Stimulated activated CD4-positive, alpha-beta T cell treated with anti-CD3 and anti-CD28 coated beads, Interleukin-2, amount 100 ng/mL, for 4 hours (primary cell): ENCODE data around the gene TRAF3IP1.
"Not testable (repeated sequence)": the region's sequence is repeated elsewhere in the genome, so short reads cannot be mapped to it uniquely, and the experiment has no call there.

Source experiments
- DNase-seq: peaks from one replicate; pipeline ENCODE4 v3.0.0-alpha.2; 2020; ENCODE audit warnings: low read depth

The TRAF3IP1 gene

DNA sequence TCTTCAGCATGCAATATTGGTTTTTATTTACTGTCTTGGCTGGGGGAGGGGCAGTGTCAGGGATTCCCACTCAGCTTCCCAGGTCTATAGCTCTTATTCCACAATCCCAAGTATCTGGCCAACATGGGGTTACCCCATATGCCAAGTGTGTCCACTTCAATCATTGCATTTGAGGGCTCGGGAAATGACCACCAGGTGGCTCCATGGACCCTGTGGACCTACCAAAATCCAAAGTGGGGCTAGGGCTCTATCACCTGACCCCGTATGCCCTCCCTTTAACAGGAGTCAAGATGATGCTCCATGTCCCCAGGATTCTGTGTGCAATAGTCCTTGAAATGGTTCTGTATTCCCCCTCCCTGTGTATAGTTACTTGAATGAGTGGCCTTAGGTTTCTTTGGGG, 12.1 kb upstream of the TRAF3IP1 start:
- no peak for DNase-seq

DNA sequence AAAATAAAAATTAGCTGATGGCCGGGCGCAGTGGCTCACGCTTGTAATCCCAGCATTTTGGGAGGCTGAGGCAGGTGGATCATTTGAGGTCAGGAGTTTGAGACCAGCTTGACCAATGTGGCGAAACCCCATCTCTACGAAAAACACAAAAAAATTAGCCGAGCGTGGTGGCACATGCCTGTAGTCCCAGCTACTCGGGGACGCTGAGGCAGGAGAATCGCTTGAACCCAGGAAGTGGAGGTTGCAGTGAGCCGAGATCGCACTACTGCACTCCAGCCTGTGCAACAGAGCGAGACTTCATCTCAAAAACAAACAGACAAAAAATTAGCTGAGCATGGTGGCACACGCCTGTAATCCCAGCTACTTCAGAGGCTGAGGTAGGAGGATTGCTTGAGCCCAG, 9.6 kb upstream of the TRAF3IP1 start:
- not testable (repeated sequence) for DNase-seq

DNA sequence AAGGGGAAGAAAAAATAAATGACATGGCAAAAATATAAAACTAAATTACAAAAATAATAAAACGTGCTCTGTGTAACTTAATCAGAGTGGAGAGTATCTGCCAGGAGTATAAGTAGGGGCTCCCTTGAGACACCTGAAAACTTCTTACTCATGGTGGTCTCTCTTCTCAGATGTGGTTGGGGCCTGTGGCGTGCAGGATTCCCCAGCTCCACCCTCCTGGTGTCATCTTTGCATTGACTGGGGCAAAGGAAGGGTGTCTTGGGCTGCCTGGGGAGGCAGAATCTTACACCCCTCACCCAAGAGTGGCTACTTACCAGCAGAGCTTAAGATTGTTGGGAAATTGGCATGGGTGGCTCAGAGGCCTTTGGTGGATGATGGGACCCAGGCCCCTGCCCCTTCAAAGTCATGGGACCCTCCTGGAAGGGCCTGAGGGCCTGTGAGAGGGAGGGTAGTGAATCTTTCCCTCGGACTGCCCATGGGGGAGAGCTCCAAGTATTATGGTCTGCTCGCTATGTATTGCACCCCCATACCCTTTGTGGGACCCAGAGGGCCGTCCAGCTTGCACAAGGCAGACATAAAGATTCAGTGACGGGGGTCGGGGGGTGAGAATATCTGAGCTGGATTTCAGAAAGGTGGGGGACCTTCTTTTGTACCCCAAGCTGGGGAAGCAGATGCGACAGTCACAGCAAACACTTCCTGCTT, 6.9 kb upstream of the TRAF3IP1 start:
- DNase-seq = no peak

GRCh38 chr2:238313991-238314350, 6.3 kb upstream of the TRAF3IP1 start:
- DNase-seq = no peak

DNA sequence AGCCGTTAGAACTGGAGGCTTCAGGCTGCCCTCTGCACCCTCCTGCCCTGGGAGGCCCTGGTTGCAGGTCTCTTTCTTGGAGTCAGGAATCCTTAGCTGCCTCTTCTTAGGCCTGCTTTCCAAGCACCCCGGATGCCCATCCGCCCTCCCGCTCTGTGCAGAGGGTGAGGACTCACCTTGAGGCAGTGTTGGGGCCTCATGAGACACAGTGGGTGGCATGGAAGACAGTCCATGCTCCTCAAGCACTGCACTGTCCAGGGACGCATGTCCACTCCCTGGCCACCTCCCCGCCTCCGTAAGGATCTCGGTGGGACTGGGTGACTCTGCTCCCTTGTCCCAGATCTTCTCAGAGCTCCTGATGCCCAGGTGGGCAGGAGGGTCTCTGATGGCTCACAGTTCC, 5.7 kb upstream of the TRAF3IP1 start:
- no peak for DNase-seq

DNA sequence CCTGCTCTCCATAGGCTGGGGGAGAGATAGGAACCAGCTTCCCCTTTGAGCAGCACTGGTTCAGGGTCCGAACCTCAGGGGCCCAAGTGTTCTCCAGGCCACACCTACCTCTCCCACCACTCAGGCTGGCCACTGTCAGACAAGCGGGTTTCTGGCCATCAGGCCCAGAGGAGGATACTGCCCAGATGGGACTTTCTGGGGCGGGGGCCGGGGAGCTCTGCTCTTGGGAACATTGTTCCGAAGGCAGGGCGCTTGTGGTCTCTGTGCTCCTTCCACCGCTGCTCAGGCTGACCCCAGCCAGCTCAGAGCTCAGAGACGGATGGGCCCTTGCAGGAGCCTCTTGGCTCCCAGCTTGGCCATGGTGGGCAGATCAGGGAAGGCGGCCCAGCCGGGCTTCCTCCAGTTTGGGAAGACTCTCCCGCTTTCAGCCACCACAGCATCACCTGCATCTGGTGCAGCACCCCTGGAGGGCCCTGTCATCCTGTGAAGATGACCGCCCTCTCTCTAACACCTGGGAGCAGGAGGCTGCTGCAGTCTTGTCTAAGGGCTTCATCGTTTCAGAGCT, 5.2 kb upstream of the TRAF3IP1 start:
- no peak for DNase-seq

- DNase-seq = no peak
Observed at GRCh38 chr2:238320648-238321281, 447 bp downstream of the TRAF3IP1 start.

GRCh38 chr2:238321467-238321866, 1.1 kb downstream of the TRAF3IP1 start:
- DNase-seq = no peak

GRCh38 chr2:238322001-238322411, 1.7 kb downstream of the TRAF3IP1 start:
- DNase-seq = no peak

DNA sequence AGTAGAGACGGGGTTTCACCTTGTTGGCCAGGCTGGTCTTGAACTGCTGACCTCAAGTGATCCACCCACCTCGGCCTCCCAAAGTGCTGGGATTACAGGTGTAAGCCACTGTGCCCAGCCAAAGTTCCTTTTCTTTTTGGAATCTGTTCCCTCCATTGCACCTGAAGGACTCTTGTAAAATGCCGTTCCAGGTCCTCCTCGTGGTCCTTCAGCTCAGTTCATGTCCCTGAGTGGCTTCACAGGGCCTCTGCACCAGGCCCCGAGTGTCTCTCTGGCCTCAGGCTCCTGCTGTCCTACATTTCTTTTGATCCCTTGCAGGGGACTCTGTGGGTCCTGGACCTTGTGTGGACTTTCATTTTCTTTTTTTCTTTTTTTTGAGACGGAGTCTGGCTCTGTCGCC, 3.9 kb downstream of the TRAF3IP1 start:
- not testable (repeated sequence) for DNase-seq

DNA sequence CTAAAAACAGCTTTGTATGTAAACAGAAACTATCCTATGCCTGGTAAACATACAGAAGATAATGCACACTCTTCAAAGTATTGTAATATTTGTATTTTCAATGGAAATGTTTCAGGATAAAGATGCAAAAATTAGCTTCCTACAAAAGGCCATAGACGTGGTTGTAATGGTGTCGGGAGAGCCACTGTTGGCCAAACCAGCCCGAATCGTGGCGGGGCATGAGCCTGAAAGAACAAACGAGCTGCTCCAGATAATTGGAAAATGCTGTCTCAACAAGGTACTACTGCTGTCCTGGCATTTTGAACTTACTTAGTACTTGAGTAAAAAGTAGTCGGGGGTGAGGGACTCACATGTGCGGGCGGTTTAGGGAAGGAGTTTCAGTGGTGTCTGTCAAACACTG, 5.4 kb downstream of the TRAF3IP1 start:
- no peak for DNase-seq

- no peak for DNase-seq
Observed at GRCh38 chr2:238326801-238327365, 6.6 kb downstream of the TRAF3IP1 start.

DNA sequence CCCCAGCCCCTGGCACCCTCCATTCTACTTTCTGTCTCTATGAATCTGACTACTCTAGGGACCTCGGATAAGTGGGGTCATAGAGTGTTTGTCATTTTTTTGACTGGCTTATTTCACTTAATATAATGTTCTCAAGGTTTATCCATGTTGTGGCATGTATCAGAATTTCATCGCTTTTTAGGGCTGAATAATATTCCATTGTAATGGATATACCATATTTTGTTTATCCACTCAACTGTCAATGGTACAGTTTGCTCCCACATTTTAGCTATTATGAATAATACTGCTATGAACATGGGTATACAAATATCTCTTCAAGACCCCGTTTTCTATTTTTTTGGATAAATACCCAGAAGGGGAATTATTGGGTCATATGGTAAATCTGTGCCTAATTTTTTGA, 7.4 kb downstream of the TRAF3IP1 start:
- DNase-seq = no peak

- DNase-seq = no peak
Observed at GRCh38 chr2:238330391-238330790, 10.1 kb downstream of the TRAF3IP1 start.

DNA sequence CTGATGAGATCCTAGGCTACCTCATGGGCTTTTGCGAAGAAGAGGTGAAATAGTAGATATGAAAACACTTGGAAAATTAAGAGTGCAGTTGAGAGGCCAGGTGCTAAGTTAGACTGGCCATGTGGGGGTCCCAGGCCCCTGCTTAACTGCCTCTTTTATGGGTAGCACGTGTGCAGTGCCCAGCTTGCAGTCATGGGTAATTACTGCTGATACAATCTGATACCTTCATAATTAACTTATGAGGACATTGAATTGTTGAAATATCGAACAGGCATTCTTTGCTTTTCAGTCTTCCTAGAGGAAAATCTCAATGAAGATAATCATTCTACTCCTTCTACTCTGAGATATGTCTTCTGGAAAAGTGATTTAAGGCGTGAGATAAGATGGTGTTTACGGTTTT, 11.6 kb downstream of the TRAF3IP1 start:
- DNase-seq = no peak

DNA sequence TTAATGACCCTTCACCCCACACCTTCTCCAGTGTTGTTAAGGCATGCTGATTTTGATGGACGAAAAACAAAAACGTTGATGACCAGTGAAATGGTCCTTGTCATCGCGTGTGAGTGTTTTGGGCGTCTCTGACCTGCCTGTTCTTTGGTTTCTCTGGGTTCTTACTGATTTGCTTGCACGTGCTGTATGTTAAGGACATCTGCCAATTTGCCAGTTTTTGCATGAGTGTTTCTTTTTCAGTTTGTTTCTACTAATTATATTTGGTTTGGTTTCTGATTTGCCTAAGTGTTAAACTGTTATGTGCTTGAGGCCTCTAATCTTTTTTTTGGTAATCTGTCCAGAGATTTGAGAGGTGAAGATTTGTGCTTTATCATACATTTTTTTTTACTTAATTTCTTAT, 14.6 kb downstream of the TRAF3IP1 start:
- DNase-seq = no peak

GRCh38 chr2:238335591-238335990, 15.3 kb downstream of the TRAF3IP1 start:
- not testable (repeated sequence) for DNase-seq

GRCh38 chr2:238336151-238336550, 15.8 kb downstream of the TRAF3IP1 start:
- DNase-seq = no peak

DNA sequence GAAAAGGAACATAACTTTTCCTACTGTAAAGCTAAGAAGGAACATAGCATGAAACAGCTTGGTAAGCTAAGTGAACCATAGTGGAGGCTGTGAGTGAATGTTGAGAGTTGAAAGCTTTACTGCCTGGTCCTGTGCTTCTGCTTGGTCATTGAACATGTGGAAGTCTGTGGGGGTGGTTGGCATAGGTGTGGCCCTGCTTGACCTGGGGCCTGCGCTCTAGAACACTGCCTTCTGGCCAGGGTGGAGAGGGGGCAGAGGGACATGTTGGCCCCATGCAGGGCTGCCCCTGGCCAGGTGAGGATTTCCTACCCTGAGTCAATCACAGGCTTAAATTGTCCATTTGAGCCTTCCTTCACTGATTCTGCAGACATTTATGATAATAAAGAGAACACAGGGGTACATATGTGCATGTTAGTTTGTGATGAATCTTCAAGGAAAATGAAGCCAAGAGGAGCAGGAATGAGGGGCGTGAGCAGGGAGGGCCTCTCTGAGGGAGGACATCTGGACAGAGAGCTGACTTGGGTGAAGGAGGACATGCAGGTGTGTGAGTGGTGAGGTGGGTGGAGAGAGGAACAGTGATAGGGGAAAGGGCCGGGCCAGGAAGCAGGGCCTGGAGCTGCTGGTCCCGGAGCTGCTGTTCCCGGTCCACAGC, 16.6 kb downstream of the TRAF3IP1 start:
- no peak for DNase-seq

- no peak for DNase-seq
Observed at GRCh38 chr2:238337846-238338245, 17.5 kb downstream of the TRAF3IP1 start.

DNA sequence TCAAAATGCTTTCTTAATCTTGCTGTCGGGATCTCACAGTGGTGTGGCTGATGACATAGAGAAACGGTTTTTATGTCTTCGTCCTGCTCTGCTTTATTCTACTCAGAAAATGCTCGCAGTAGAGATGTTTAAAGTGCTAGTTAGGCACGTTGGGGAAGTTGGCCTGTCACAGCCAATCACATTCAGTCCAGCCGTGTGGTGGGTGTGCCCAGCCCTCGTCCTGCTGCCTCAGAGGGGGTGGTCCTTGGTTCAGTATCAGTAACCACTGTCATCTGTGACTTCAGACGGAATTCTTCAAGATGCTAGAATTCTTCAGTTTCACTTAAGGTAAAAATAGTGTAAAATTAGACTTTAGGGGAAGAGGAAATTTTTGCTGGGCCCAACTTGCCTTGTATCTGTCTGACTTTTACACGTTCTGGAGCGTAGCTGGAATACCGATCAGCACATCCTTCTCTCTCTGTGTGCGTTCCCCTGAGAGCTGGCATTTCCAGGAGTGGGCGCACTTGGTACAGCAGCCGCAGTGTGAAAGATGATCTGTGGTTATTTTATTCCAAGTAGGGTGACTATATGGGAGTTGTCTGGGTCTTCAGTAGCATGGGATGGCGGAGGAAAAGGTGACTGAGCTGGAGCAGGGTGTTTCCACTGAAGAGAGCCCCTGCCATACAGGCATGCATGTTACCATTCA, 18.5 kb downstream of the TRAF3IP1 start:
- DNase-seq = no peak

DNA sequence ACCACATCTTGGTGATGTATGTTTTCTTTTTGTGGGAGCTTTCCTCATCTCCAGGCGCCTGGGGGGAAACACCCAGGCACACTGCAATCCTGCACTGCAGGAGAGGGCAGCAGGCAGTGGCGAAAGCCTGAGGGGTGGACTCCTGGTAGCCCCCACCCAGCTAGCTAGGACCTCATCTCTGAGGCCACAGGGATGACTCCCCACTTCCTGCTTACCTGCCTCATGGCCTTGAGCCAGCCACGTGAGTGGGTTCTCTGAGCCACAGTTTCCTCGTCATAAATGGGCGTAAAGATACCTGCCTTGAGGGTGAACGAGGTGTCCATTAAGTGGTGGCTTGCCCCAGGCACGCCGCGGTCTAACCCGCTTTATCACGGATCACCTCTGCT, 19.1 kb downstream of the TRAF3IP1 start:
- no peak for DNase-seq
